GM11168 (cell line): ENCODE data around the gene TAPT1.
"Not testable (repeated sequence)": the region's sequence is repeated elsewhere in the genome, so short reads cannot be mapped to it uniquely, and the experiment has no call there.

Experiments used
- in situ Hi-C: fragments of 300-500 bp; cut with MboI; formaldehyde crosslinking; loops from one replicate; pipeline ENCODE4 v1.12.0; 2022; ENCODE audit warnings: low sequenced_read_pairs; ENCODE audit not compliant: unreplicated experiment

Gene TAPT1

GRCh38 chr4:16224264-16225166 is 1.8 kb downstream of the TAPT1 start:
- in situ Hi-C loops = no loop called here

GRCh38 chr4:16222957-16223527 is 3.2 kb downstream of the TAPT1 start:
- in situ Hi-C loops = no loop called here

GRCh38 chr4:16218950-16219349 is 7.3 kb downstream of the TAPT1 start:
- in situ Hi-C loops = no loop called here

GRCh38 chr4:16217300-16218051 is 8.8 kb downstream of the TAPT1 start:
- in situ Hi-C loops = no loop called here

GRCh38 chr4:16213121-16213520 is 13.2 kb downstream of the TAPT1 start:
- in situ Hi-C loops = no loop called here

- in situ Hi-C loops = no loop called here
These were observed 14.0 kb downstream of the TAPT1 start for GRCh38 chr4:16212138-16212782.

- in situ Hi-C loops = no loop called here
These were observed 18.9 kb downstream of the TAPT1 start for GRCh38 chr4:16207409-16207808.

GRCh38 chr4:16206848-16207247 is 19.4 kb downstream of the TAPT1 start:
- in situ Hi-C loops = no loop called here

GRCh38 chr4:16206301-16206700 is 20.0 kb downstream of the TAPT1 start:
- in situ Hi-C loops = no loop called here

GRCh38 chr4:16205298-16206164 is 20.7 kb downstream of the TAPT1 start:
- in situ Hi-C loops = no loop called here

- in situ Hi-C loops = loop anchor here (5.0 kb wide), 1 partner anchor 187 kb away; no protein-coding TSS in a partner anchor
These were observed 21.8 kb downstream of the TAPT1 start for GRCh38 chr4:16204505-16204904.

- in situ Hi-C loops = loop anchor here (5.0 kb wide), 1 partner anchor 186 kb away; no protein-coding TSS in a partner anchor
These were observed 23.2 kb downstream of the TAPT1 start for GRCh38 chr4:16203083-16203482.

GRCh38 chr4:16202598-16202997 is 23.7 kb downstream of the TAPT1 start:
- in situ Hi-C loops = loop anchor here (5.0 kb wide), 1 partner anchor 185 kb away; no protein-coding TSS in a partner anchor

- in situ Hi-C loops = no loop called here
These were observed 27.2 kb downstream of the TAPT1 start for GRCh38 chr4:16199093-16199492.

GRCh38 chr4:16197876-16198665 is 28.2 kb downstream of the TAPT1 start:
- in situ Hi-C loops = no loop called here

GRCh38 chr4:16196482-16197393 is 29.5 kb downstream of the TAPT1 start:
- in situ Hi-C loops = no loop called here

GRCh38 chr4:16195209-16195608 is 31.1 kb downstream of the TAPT1 start:
- in situ Hi-C loops = no loop called here

- in situ Hi-C loops = not testable (repeated sequence)
These were observed 31.5 kb downstream of the TAPT1 start for GRCh38 chr4:16194798-16195197.
